K562 (cell line): ENCODE measurements around the gene PPOX. TPM values are rescaled to one million over a fixed set of nuclear protein-coding genes. Genes with fewer than 3 reads are reported as not detected.
A peak's percentile ranks its signal among the peaks of the same experiment; 100 is the strongest.

Experiments
- CHD2 ChIP-seq: IDR thresholded peaks from 2 replicates; pipeline ENCODE4 v1.6.1; 2011; ENCODE audit warnings: low read depth, low read length
- JUNB ChIP-seq: fragments of 450-650 bp; formaldehyde crosslinking; conservative IDR thresholded peaks from 2 replicates; pipeline ENCODE4 v1.4.0; 2020; ENCODE audit warnings: mild to moderate bottlenecking
- NR1H2 ChIP-seq: sonication (generic); formaldehyde crosslinking; IDR thresholded peaks from 2 replicates; pipeline ENCODE4 v1.4.0; 2020; ENCODE audit warnings: mild to moderate bottlenecking, missing genetic modification reagents
- RBM39 ChIP-seq: fragments of 200-400 bp; formaldehyde crosslinking; optimal IDR thresholded peaks from 2 replicates; pipeline ENCODE3; 2018; ENCODE audit warnings: low read depth, low read length
- RCOR1 ChIP-seq, 2 experiments: IDR thresholded peaks; 2 replicates each; pipeline ENCODE4 v1.6.1; 2012; ENCODE audit warnings: low read depth in 2 of 2, low read length in 2 of 2, borderline replicate concordance in 1 of 2, improper control_type of control experiment in 1 of 2
- SMARCA5 ChIP-seq: fragments of 450-650 bp; IDR thresholded peaks from 2 replicates; pipeline ENCODE4 v1.6.1; 2016
- TAF7 ChIP-seq: fragments of 450-650 bp; IDR thresholded peaks from 2 replicates; pipeline ENCODE4 v1.6.1; 2016; ENCODE audit warnings: missing genetic modification characterization, missing compliant biosample characterization
- XRCC5 ChIP-seq: fragments of 200-400 bp; formaldehyde crosslinking; IDR thresholded peaks from 2 replicates; pipeline ENCODE4 v1.6.1; 2017; ENCODE audit warnings: low read depth, mild to moderate bottlenecking, low read length
- ZNF41 ChIP-seq: fragments of 250-450 bp; sonication (Bioruptor Pico); conservative IDR thresholded peaks from 2 replicates; pipeline ENCODE4 v1.4.0; 2020; ENCODE audit warnings: mild to moderate bottlenecking
- ZNF589 ChIP-seq: fragments of 200-800 bp; sonication (Bioruptor generic); IDR thresholded peaks from 2 replicates; pipeline ENCODE4 v1.6.1; 2016; ENCODE audit warnings: low read depth, missing genetic modification characterization, missing compliant biosample characterization
- polyA plus RNA-seq, 8 experiments: library from polyadenylated mRNA; depleted of rRNA in 4 of 8; stranded (reverse) in 5 of 8; unstranded in 3 of 8; fragments of >200 nt; fragmentation: Nextera tagmentation in 2 of 8; fragmentation: Illumina TruSeq in 1 of 8; extraction: Ambion mirVana in 2 of 8; extraction: Trizol in 1 of 8; gene quantifications; 2 replicates each; pipeline versions ENCODE4 v1.2.1 to v1.2.3, GENCODE V29; 2011 to 2014; ENCODE audit warnings: inconsistent platforms in 1 of 8, missing spikeins in 1 of 8
- total RNA-seq, 7 experiments: library from RNA; depleted of rRNA in 6 of 7; stranded (reverse); fragments of >200 nt in 6 of 7; fragmentation: Illumina TruSeq in 2 of 7; extraction: Trizol in 2 of 7; gene quantifications; 2 replicates each; pipeline versions ENCODE4 v1.2.1 to v1.2.3, GENCODE V29; 2011 to 2021; ENCODE audit warnings: low replicate concordance in 1 of 7
- TF ChIP-seq, protein P1 (sequence below): fragments of 450-650 bp; IDR thresholded peaks from 2 replicates; pipeline ENCODE4 v1.6.1; 2016; ENCODE audit warnings: antibody characterized with exemption
- TF ChIP-seq, protein P2 (sequence below): fragments of 450-650 bp; IDR thresholded peaks from 2 replicates; pipeline ENCODE4 v1.6.1; 2017; ENCODE audit warnings: antibody characterized with exemption, mild to moderate bottlenecking
- TF ChIP-seq, protein P3 (sequence below): IDR thresholded peaks from 3 replicates; pipeline ENCODE4 v1.6.1; 2011; ENCODE audit warnings: borderline replicate concordance, mild to moderate bottlenecking, moderate library complexity; ENCODE audit not compliant: insufficient read length; ENCODE audit errors: extremely low read depth
- TF ChIP-seq, protein P4 (sequence below): fragments of 200-400 bp; formaldehyde crosslinking; IDR thresholded peaks from 2 replicates; pipeline ENCODE4 v1.6.1; 2017; ENCODE audit warnings: mild to moderate bottlenecking, low read depth, low read length, moderate library complexity

The PPOX gene
- total and polyA plus RNA-seq, 9 of the 15 experiments (the other 6 are each of a cell fraction or from before 2014, with no cell fraction given): 17.0 to 57.1 (median 38.9) TPM

DNA sequence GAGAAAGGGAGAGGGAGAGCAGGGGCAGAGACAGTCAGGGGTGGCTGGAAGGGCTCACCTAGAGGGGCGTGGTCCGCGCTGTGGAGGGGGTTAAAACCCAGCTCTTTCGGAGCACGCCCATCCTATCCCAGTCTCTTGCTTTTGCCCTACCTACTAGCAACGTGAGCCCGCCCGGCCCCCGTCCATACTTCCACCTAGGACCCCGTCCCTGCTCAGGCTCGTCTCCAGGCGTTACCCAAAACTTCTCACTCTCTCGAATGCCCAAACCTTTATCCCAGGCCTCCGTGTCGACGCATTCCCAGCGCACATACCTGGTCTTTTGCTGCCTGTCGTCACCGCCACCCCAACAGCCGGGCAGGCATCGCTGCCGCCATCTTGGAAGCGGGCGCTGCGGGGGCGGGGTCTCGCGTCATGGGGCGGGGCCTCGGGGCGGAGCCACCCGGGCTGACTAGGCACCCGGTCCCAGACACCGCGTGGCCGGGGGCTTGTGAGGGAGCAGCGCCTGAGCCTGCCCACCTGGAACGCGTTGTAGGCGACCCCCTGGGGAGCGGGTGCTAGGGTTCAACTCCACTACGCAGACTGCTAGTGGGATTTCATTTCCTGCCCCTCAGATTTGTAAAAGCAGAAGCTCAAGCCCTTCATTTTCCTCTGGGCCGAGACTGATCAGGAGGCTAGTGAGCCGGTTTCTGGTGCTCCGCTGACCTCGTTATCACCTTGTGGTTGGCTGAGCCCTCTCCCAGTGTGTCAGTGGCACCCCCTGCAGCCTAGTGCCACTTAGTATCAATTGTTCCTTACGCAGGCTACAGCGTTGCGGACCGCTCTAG, 11.1 kb downstream of the PPOX start, which contains the start of gene B4GALT3 (continued):
- TF ChIP-seq ZNF41 (no peak), XRCC5 (no peak; the same call in 1 of the 2 replicates), TAF7 (tag) (peak; percentile 92), RCOR1 (IDR thresholded peaks at IDR 0.05; ENCODE audit: borderline replicate concordance in 1 of 2, low read depth in 2 of 2, low read length in 2 of 2) (peak in 1 of 2 experiments; percentile 77; a peak in 2 of 4 replicates), JUNB (no peak), CHD2 (no peak), ZNF589 (CRISPR knock-in tag) (peak; percentile 49; the same call in 1 of the 2 replicates), RBM39 (peak; percentile 19), NR1H2 (CRISPR knock-in tag) (peak; percentile 68), SMARCA5 (no peak)
- TF ChIP-seq, protein P1, sequence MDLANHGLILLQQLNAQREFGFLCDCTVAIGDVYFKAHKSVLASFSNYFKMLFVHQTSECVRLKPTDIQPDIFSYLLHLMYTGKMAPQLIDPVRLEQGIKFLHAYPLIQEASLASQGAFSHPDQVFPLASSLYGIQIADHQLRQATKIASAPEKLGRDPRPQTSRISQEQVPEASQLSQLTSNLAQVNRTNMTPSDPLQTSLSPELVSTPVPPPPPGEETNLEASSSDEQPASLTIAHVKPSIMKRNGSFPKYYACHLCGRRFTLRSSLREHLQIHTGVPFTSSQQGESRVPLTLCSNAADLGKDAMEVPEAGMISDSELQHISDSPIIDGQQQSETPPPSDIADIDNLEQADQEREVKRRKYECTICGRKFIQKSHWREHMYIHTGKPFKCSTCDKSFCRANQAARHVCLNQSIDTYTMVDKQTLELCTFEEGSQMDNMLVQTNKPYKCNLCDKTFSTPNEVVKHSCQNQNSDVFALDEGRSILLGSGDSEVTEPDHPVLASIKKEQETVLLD: no peak; the same call in 1 of the 2 replicates
- TF ChIP-seq, protein P2, sequence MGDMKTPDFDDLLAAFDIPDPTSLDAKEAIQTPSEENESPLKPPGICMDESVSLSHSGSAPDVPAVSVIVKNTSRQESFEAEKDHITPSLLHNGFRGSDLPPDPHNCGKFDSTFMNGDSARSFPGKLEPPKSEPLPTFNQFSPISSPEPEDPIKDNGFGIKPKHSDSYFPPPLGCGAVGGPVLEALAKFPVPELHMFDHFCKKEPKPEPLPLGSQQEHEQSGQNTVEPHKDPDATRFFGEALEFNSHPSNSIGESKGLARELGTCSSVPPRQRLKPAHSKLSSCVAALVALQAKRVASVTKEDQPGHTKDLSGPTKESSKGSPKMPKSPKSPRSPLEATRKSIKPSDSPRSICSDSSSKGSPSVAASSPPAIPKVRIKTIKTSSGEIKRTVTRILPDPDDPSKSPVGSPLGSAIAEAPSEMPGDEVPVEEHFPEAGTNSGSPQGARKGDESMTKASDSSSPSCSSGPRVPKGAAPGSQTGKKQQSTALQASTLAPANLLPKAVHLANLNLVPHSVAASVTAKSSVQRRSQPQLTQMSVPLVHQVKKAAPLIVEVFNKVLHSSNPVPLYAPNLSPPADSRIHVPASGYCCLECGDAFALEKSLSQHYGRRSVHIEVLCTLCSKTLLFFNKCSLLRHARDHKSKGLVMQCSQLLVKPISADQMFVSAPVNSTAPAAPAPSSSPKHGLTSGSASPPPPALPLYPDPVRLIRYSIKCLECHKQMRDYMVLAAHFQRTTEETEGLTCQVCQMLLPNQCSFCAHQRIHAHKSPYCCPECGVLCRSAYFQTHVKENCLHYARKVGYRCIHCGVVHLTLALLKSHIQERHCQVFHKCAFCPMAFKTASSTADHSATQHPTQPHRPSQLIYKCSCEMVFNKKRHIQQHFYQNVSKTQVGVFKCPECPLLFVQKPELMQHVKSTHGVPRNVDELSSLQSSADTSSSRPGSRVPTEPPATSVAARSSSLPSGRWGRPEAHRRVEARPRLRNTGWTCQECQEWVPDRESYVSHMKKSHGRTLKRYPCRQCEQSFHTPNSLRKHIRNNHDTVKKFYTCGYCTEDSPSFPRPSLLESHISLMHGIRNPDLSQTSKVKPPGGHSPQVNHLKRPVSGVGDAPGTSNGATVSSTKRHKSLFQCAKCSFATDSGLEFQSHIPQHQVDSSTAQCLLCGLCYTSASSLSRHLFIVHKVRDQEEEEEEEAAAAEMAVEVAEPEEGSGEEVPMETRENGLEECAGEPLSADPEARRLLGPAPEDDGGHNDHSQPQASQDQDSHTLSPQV: peak; percentile 91
- TF ChIP-seq, protein P3, sequence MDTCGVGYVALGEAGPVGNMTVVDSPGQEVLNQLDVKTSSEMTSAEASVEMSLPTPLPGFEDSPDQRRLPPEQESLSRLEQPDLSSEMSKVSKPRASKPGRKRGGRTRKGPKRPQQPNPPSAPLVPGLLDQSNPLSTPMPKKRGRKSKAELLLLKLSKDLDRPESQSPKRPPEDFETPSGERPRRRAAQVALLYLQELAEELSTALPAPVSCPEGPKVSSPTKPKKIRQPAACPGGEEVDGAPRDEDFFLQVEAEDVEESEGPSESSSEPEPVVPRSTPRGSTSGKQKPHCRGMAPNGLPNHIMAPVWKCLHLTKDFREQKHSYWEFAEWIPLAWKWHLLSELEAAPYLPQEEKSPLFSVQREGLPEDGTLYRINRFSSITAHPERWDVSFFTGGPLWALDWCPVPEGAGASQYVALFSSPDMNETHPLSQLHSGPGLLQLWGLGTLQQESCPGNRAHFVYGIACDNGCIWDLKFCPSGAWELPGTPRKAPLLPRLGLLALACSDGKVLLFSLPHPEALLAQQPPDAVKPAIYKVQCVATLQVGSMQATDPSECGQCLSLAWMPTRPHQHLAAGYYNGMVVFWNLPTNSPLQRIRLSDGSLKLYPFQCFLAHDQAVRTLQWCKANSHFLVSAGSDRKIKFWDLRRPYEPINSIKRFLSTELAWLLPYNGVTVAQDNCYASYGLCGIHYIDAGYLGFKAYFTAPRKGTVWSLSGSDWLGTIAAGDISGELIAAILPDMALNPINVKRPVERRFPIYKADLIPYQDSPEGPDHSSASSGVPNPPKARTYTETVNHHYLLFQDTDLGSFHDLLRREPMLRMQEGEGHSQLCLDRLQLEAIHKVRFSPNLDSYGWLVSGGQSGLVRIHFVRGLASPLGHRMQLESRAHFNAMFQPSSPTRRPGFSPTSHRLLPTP: no peak
- TF ChIP-seq, protein P4, sequence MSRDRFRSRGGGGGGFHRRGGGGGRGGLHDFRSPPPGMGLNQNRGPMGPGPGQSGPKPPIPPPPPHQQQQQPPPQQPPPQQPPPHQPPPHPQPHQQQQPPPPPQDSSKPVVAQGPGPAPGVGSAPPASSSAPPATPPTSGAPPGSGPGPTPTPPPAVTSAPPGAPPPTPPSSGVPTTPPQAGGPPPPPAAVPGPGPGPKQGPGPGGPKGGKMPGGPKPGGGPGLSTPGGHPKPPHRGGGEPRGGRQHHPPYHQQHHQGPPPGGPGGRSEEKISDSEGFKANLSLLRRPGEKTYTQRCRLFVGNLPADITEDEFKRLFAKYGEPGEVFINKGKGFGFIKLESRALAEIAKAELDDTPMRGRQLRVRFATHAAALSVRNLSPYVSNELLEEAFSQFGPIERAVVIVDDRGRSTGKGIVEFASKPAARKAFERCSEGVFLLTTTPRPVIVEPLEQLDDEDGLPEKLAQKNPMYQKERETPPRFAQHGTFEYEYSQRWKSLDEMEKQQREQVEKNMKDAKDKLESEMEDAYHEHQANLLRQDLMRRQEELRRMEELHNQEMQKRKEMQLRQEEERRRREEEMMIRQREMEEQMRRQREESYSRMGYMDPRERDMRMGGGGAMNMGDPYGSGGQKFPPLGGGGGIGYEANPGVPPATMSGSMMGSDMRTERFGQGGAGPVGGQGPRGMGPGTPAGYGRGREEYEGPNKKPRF: no peak
